ENCODE measurements around the gene MRRF. TPM values are rescaled to one million over a fixed set of nuclear protein-coding genes. Genes with fewer than 3 reads are reported as not detected.

The MRRF gene
- total RNA-seq, 4 donors from 2014 or later: 22.7 to 39.4 (median 38.2) TPM

- Histone ChIP-seq H3K9me3 (no peaks in the 10 kb centered on the region), H3K4me3 (no peak overlapping the region), H3K4me1 (no peaks in the 10 kb centered on the region), H3K36me3 (no peaks in the 10 kb centered on the region), H3K27ac (peak overlapping the region in 1 of 4 donors; percentile 5), H3K27me3 (no peaks in the 10 kb centered on the region)
- TF ChIP-seq POLR2A (IDR thresholded peaks at IDR 0.05): no peak
- TF ChIP-seq, protein P1, sequence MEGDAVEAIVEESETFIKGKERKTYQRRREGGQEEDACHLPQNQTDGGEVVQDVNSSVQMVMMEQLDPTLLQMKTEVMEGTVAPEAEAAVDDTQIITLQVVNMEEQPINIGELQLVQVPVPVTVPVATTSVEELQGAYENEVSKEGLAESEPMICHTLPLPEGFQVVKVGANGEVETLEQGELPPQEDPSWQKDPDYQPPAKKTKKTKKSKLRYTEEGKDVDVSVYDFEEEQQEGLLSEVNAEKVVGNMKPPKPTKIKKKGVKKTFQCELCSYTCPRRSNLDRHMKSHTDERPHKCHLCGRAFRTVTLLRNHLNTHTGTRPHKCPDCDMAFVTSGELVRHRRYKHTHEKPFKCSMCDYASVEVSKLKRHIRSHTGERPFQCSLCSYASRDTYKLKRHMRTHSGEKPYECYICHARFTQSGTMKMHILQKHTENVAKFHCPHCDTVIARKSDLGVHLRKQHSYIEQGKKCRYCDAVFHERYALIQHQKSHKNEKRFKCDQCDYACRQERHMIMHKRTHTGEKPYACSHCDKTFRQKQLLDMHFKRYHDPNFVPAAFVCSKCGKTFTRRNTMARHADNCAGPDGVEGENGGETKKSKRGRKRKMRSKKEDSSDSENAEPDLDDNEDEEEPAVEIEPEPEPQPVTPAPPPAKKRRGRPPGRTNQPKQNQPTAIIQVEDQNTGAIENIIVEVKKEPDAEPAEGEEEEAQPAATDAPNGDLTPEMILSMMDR (IDR thresholded peaks at IDR 0.05): no peak
- WGBS, 2 donors: 63 to 70% methylated on average over 5 of the region's 5 CpGs
- no peak for DNase-seq (ENCODE audit: low spot score in 2 of 2)
These were observed 74.9 kb downstream of the MRRF start for GRCh38 chr9:122339579-122339978.

DNA sequence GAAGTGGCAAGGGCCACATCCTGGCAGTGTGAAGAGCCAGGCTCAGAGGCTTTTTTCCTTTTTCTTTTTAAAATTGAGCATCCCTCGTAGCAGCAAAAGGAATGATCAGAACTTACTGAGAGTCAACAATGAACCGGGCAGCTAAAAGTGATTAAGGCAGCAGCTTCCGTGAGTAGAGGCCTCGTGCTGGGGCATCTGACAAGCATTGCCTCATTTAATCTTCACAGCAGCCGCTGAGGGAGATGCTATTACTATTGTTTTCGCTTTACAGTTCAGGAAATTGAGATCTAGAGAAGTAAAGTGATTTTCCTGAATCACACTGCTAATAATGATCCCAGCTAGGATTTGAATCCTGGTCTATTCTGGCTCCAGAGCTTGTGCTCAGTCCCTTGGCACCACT is 75.5 kb downstream of the MRRF start:
- Histone ChIP-seq H3K4me3 (no peak overlapping the region), H3K9me3 (no peaks in the 10 kb centered on the region), H3K27me3 (no peaks in the 10 kb centered on the region), H3K27ac (peak overlapping the region in 1 of 4 donors; percentile 23), H3K36me3 (no peaks in the 10 kb centered on the region), H3K4me1 (no peaks in the 10 kb centered on the region)
- DNase-seq (ENCODE audit: low spot score in 2 of 2): no peak
- TF ChIP-seq, protein P1 (IDR thresholded peaks at IDR 0.05): no peak
- no peak for TF ChIP-seq POLR2A (IDR thresholded peaks at IDR 0.05)
- no peak for TF ChIP-seq EP300 (IDR thresholded peaks at IDR 0.05)
- WGBS, 2 donors: 49 to 53% methylated on average over 6 of the region's 6 CpGs

DNA sequence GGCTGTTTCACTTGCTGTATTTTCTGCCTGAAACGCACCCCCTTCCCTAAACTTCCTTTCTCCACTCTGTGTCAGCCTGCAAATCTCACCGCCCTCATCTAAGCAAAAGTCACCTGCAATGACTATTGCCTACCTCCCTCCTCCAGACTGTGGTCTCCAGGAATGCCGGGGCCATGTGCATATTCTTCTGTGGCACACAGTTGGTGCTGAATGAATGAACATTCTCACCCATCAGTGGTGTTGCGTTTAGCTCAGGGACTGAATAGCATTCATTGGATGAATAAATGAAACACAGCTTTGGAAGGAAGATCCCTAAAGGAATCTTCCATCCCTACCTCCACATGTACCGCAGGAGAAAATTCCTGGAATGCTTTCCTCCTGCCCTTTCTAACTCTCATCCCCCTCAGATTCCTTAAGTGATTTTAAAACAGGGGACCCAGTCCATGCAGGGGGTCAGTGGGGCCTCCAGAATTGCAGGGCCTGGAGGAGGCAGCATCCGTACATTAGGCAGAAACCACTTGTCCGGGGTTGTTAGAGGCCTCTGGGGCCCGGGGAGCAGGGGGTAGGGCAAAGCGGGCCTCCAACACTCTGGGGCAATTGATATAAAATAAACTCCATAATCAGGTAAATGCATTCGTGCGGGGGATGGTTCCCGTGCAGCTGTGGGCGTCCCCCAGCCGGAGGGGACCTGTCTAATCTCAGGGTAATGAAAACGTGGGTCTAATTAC is 77.8 kb downstream of the MRRF start:
- Histone ChIP-seq H3K36me3 (no peaks in the 10 kb centered on the region), H3K4me3 (no peak overlapping the region), H3K9me3 (no peaks in the 10 kb centered on the region), H3K27me3 (peaks cover 0 to under 1% of the 10 kb centered on the region in 2 donors), H3K4me1 (peaks cover 0 to 13% (median 0%) of the 10 kb centered on the region in 4 donors), H3K27ac (no peak overlapping the region)
- 70 to 73% methylated on average over 15 of the region's 15 CpGs for WGBS, 2 donors
- TF ChIP-seq POLR2A (IDR thresholded peaks at IDR 0.05) (no peak), EP300 (IDR thresholded peaks at IDR 0.05) (no peak)
- TF ChIP-seq, protein P1 (IDR thresholded peaks at IDR 0.05): no peak
- DNase-seq (ENCODE audit: low spot score in 2 of 2): no peak

DNA sequence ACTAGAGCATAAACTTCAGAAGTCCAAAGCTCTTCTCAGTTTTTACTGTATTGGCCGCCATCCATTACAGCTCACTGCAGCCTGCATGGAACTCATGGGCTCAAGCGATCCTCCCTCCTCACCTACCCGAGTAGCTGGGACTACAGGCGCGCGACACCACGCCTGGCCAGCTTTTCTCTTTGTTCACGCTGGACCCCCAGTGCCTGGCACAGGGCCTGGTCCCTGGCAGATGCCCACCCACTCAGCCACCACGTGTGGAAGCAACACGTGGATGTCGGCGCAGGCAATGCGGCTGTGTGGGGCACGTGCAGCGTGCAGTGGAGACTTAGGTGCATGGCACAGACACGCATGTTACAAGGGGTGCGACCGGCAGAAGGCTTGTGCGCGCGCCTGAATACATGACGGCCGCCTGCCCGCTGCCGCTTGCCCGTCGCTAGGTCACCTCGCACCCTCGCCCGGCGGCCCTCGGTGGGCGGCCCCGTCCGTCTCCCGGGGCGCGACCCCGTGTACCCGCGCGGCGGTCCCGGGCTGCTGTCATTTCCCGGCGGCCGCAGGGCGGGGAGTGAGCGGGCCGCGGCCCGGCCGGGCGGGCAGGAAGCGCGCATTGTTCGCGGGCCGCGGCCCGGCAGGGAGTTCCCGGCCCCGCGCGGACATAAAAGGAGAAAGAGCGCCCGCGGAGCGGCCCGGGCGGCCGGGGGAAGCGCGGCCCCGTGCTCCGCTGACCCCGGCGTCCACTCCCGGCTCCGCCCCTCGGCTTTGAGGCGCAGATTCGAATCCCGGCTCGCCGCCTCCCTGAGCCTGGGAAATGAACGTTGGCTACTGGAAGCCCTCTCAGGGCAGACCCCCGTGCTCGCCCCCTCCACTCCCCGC is 82.0 kb downstream of the MRRF start:
- TF ChIP-seq, protein P1 (IDR thresholded peaks at IDR 0.05): peak in 1 of 5 experiments; percentile 14
- no peak for TF ChIP-seq EP300 (IDR thresholded peaks at IDR 0.05)
- 5 to 6% methylated on average over 41 to 61 of the region's 90 CpGs for WGBS, 2 donors
- peaks cover 0 to 15% of the 10 kb centered on the region in 2 donors for H3K27me3 ChIP-seq
- DNase-seq (ENCODE audit: low spot score in 2 of 2): peak in 1 of 2 donors; percentile 16
- H3K4me3 ChIP-seq: peak overlapping the region; percentile 34 to 65 (median 52)
- H3K27ac ChIP-seq: peak overlapping the region in 2 of 4 donors; percentile 2 to 63
- no peaks in the 10 kb centered on the region for H3K36me3 ChIP-seq
- peaks cover 0 to 16% (median 0%) of the 10 kb centered on the region in 4 donors for H3K4me1 ChIP-seq
- H3K9me3 ChIP-seq: no peaks in the 10 kb centered on the region

All from tibial nerve (tissue), 4 donors.